ENCODE results near the gene RELB.

The RELB gene

DNA sequence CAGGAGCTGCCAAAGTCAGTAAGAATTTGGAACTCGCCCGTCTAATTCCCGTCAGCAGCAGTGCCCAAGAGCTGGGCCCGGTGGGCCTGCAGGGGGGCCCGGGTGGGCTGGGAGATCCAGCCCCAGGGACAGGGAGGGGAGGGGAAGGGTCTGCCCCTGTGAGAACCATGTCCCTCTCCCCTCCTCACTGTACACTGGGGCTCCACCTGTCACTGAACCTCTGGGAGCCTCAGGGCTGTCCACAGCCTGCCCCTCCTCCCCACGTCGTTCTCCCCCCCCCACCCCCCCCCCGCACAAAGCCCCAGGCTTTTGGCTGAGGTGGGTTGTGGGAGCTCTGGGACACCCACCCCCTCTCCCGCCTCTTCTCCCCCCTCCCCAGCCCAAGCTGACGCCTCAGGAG, 66.8 kb downstream of the RELB start:
- Histone ChIP-seq H4K20me1 (peaks cover 86% of the 10 kb centered on the region), H3K9ac (peak overlapping the region; percentile 7; the same call in 1 of the 2 replicates), H3K4me2 (no peak overlapping the region), H3K27me3 (no peaks in the 10 kb centered on the region), H3K36me3 (peaks cover 96% of the 10 kb centered on the region), H3K27ac (peak overlapping the region; percentile 12; the same call in 1 of the 2 replicates), H3K4me1 (peaks cover 18% of the 10 kb centered on the region), H3K4me3 (no peak overlapping the region), H3K9me3 (no peaks in the 10 kb centered on the region)
- no peak for TF ChIP-seq Cebpa-rat (IDR thresholded peaks at IDR 0.05)

DNA sequence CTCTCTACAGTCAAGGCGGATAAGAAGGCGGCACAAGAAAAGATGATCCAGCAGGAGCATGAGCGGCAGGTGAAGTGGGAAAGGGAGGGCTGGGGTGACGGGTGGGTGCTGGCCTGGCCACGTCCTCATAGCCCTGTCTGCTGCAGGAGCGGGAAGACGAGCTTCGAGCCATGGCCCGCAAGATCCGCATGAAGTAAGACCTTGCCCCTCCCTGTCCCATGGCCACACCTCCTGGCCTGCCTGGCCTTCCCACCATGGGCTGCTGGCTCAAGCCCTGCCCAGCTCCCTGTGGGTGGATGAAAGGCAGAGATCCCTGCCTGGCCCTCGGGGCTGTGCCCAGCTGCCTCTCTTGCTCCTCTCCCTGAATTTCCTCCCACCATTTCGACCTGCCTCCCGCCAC, 67.8 kb downstream of the RELB start:
- no peaks in the 10 kb centered on the region for H3K27me3 ChIP-seq
- no peak overlapping the region for H3K9ac ChIP-seq
- H3K4me2 ChIP-seq = no peak overlapping the region
- H3K4me1 ChIP-seq = peaks cover 28% of the 10 kb centered on the region
- peak overlapping the region; percentile 18; the same call in 1 of the 2 replicates for H3K27ac ChIP-seq
- no peak for TF ChIP-seq Cebpa-rat (IDR thresholded peaks at IDR 0.05)
- peaks cover 96% of the 10 kb centered on the region for H3K36me3 ChIP-seq
- H3K9me3 ChIP-seq = no peaks in the 10 kb centered on the region
- peaks cover 89% of the 10 kb centered on the region for H4K20me1 ChIP-seq
- H3K4me3 ChIP-seq = no peak overlapping the region

DNA sequence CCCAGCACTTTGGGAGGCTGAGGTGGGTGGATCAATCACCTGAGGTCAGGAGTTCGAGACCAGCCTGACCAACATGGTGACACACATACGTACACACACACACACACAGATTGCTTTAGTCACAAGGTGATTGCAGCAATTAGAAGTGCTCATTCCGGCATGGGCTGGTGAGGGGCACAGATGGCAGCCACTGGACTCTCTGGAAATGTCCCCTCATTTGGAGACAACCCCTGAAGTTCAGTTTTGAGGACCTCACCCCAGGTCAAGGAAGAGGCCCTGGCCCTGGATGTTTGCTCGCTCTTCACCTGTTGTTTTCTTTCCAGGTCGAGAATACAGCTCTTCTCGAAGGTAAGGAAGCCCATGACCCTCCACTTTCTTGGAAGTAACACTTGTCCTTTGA, 69.0 kb downstream of the RELB start:
- H3K27ac ChIP-seq = no peak overlapping the region
- no peak overlapping the region for H3K9ac ChIP-seq
- no peak overlapping the region for H3K4me3 ChIP-seq
- TF ChIP-seq Cebpa-rat (IDR thresholded peaks at IDR 0.05) = no peak
- peaks cover 38% of the 10 kb centered on the region for H3K4me1 ChIP-seq
- H3K36me3 ChIP-seq = peaks cover 92% of the 10 kb centered on the region
- H3K4me2 ChIP-seq = no peak overlapping the region
- H4K20me1 ChIP-seq = peaks cover 89% of the 10 kb centered on the region
- no peaks in the 10 kb centered on the region for H3K9me3 ChIP-seq
- no peaks in the 10 kb centered on the region for H3K27me3 ChIP-seq

- Histone ChIP-seq H3K4me3 (no peak overlapping the region), H3K27me3 (no peaks in the 10 kb centered on the region), H3K4me2 (peak overlapping the region; percentile 19; the same call in 1 of the 2 replicates), H3K9ac (no peak overlapping the region; the same call in 1 of the 2 replicates), H3K4me1 (peaks cover 38% of the 10 kb centered on the region), H3K9me3 (no peaks in the 10 kb centered on the region), H4K20me1 (peaks cover 81% of the 10 kb centered on the region), H3K36me3 (peaks cover 85% of the 10 kb centered on the region), H3K27ac (no peak overlapping the region)
- TF ChIP-seq Cebpa-rat (IDR thresholded peaks at IDR 0.05) = no peak
These were observed 69.7 kb downstream of the RELB start for GRCh38 chr19:45070861-45071544.

DNA sequence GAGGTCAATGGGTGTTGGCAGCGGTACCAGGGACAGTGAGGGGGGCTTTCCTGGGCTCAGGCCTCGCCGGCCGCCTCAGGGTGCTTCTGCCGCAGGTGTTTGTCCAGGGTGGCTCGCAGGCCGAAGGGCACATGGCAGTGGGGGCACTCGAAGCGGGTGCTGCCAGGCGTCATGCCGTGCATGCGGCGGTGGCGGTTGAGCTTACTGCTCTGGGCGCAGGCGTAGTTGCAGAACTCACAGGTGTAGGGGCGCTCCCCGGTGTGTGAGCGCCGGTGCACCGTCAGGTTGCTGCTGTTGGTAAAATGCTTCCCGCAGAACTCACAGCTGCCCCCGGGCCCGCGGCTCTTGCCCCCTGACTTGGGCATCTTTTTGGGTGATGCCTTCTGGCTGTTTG, 70.3 kb downstream of the RELB start:
- Histone ChIP-seq H3K9me3 (no peaks in the 10 kb centered on the region), H3K27ac (no peak overlapping the region), H3K9ac (no peak overlapping the region), H3K27me3 (no peaks in the 10 kb centered on the region), H3K36me3 (peaks cover 80% of the 10 kb centered on the region), H3K4me3 (no peak overlapping the region), H3K4me2 (no peak overlapping the region), H3K4me1 (peaks cover 40% of the 10 kb centered on the region), H4K20me1 (peaks cover 78% of the 10 kb centered on the region)
- no peak for TF ChIP-seq Cebpa-rat (IDR thresholded peaks at IDR 0.05)

DNA sequence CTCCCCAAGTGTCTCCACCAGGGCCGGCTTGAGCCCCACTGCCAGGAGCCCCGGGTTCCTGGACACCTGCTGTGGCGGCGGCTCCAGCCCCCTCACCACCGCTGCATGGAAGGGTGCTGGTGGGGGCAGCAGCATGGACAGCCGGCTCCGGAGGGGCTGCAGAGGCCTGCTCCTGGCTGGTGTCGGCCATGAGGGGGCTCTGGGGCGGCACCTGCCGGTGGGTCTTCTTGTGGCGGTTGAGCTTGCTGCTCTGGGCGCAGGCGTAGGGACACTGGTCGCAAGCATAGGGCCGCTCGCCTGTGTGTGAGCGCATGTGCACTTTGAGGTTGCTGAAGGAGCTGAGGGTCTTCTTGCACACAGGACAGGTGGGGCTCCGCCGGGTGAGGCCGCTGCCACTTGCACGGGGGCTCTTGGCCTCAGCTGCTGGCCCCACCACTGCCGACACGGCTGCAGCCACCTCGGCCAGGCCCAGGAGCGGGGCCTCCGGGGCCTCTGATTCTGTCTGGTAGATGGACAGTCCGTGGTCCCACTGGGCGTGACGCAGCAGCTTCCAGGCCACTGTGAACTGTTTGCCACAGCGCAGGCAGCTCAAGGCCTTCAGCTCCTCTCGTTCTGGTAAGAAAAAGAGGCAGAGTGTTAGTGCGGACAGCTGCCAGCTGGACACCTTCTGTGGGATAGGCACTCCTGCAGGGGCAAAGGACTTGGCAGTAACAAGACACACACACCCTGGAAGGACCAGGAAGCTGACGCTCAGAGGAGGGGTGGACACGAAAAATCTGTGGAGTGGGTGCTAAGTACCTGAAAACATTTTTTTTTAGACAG, 70.9 kb downstream of the RELB start:
- Histone ChIP-seq H3K4me3 (no peak overlapping the region), H4K20me1 (peaks cover 72% of the 10 kb centered on the region), H3K36me3 (peaks cover 73% of the 10 kb centered on the region), H3K4me1 (peaks cover 46% of the 10 kb centered on the region), H3K9ac (no peak overlapping the region), H3K4me2 (no peak overlapping the region), H3K27me3 (no peaks in the 10 kb centered on the region), H3K9me3 (no peaks in the 10 kb centered on the region), H3K27ac (0 out of 2 replicates have a peak overlapping the region, but pooled peaks have one; percentile 4)
- no peak for TF ChIP-seq Cebpa-rat (IDR thresholded peaks at IDR 0.05)

- Histone ChIP-seq H3K4me1 (peaks cover 65% of the 10 kb centered on the region), H3K27ac (peak overlapping the region; percentile 72), H3K36me3 (peaks cover 50% of the 10 kb centered on the region), H3K4me3 (peak overlapping the region; percentile 91), H3K9ac (peak overlapping the region; percentile 73), H3K9me3 (no peaks in the 10 kb centered on the region), H4K20me1 (peaks cover 55% of the 10 kb centered on the region), H3K4me2 (peak overlapping the region; percentile 97), H3K27me3 (no peaks in the 10 kb centered on the region)
- no peak for TF ChIP-seq Cebpa-rat (IDR thresholded peaks at IDR 0.05)
These were observed 73.6 kb downstream of the RELB start for GRCh38 chr19:45074744-45075300.

GRCh38 chr19:45075301-45076028, 74.2 kb downstream of the RELB start:
- Histone ChIP-seq H3K4me2 (peak overlapping the region; percentile 98), H3K27me3 (no peaks in the 10 kb centered on the region), H3K27ac (peak overlapping the region; percentile 96), H3K9ac (peak overlapping the region; percentile 96), H3K4me3 (peak overlapping the region; percentile 91), H3K4me1 (peaks cover 68% of the 10 kb centered on the region), H3K9me3 (no peaks in the 10 kb centered on the region), H3K36me3 (peaks cover 44% of the 10 kb centered on the region), H4K20me1 (peaks cover 55% of the 10 kb centered on the region)
- no peak for TF ChIP-seq Cebpa-rat (IDR thresholded peaks at IDR 0.05)

GRCh38 chr19:45076029-45076850, 75.0 kb downstream of the RELB start, which contains the start of gene ZNF296:
TSS of gene ZNF296 (minus strand) at chr19:45076478. CDS start at chr19:45076373, 105 bp downstream.
- Histone ChIP-seq H3K9me3 (no peaks in the 10 kb centered on the region), H3K4me1 (peaks cover 69% of the 10 kb centered on the region), H3K4me3 (peak within 1 kb of the TSS; percentile 91), H3K4me2 (peak within 1 kb of the TSS; percentile 98), H3K9ac (peak within 1 kb of the TSS; percentile 96), H3K36me3 (peaks cover 38% of the 10 kb centered on the region), H3K27ac (peak within 1 kb of the TSS; percentile 96), H3K27me3 (no peaks in the 10 kb centered on the region), H4K20me1 (peaks cover 55% of the 10 kb centered on the region)
- TF ChIP-seq Cebpa-rat (IDR thresholded peaks at IDR 0.05) = no peak
